PC-3 (cell line): ENCODE results near the gene PRR16. TPM values are rescaled to one million over a fixed set of nuclear protein-coding genes. Genes with fewer than 3 reads are reported as not detected.

ENCODE experiments used
- ATAC-seq: fragments of 200-7000 bp; cut with Tn5 transposase; 2 replicates; pipeline ENCODE4 v1.9.1; 2020; ENCODE audit warnings: mild to moderate bottlenecking, moderate library complexity
- BruUV-seq: library from RNA; stranded (reverse); fragments of 400-500 nt; replicated peaks from 2 replicates; lab custom pipeline; 2021; lab: Mats Ljungman, UMichigan
- CTCF ChIA-PET: fragments of 300-600 bp; sonication (Branson Sonifier 250); formaldehyde crosslinking; loops from one replicate; lab custom pipeline; 2022; ENCODE audit warnings: antibody characterized with exemption; lab: Charles Lee
- POLR2A ChIA-PET: fragments of 300-600 bp; sonication (Branson Sonifier 250); formaldehyde crosslinking; loops from one replicate; lab custom pipeline; 2022; ENCODE audit warnings: antibody characterized with exemption; ENCODE audit not compliant: unreplicated experiment; lab: Charles Lee
- DNase-seq: peaks from one replicate; pipeline ENCODE4 v3.0.0-alpha.2; 2015
- H2AFZ ChIP-seq: fragments of 300-600 bp; sonication (generic); 2 replicates; pipeline ENCODE4 v1.6.0; 2016; ENCODE audit warnings: antibody characterized with exemption, low read length
- H3F3A ChIP-seq: fragments of 300-600 bp; sonication (generic); one replicate; pipeline ENCODE4 v1.6.0; 2017; ENCODE audit warnings: antibody characterized with exemption, low read length, control low read depth, mild to moderate bottlenecking; ENCODE audit not compliant: unreplicated experiment
- H3K27ac ChIP-seq: fragments of 300-600 bp; sonication (generic); 2 replicates; pipeline ENCODE4 v1.5.1; 2016; ENCODE audit warnings: mild to moderate bottlenecking, low read length
- H3K27me3 ChIP-seq: fragments of 300-600 bp; sonication (generic); 2 replicates; pipeline ENCODE4 v1.6.1; 2016; ENCODE audit warnings: low read length, mixed read lengths
- H3K36me3 ChIP-seq: fragments of 300-600 bp; sonication (generic); 2 replicates; pipeline ENCODE4 v1.6.1; 2016; ENCODE audit warnings: low read depth, mixed run types, low read length, mixed read lengths
- H3K4me1 ChIP-seq: fragments of 300-600 bp; sonication (generic); 2 replicates; pipeline ENCODE4 v1.5.1; 2016; ENCODE audit warnings: low read length; ENCODE audit not compliant: insufficient read depth
- H3K4me2 ChIP-seq: fragments of 300-600 bp; sonication (generic); 2 replicates; pipeline ENCODE4 v1.6.0; 2016; ENCODE audit warnings: low read length
- H3K4me3 ChIP-seq: fragments of 300-600 bp; sonication (generic); 2 replicates; pipeline ENCODE4 v1.5.1; 2016; ENCODE audit warnings: mild to moderate bottlenecking, low read length, mixed read lengths
- H3K79me2 ChIP-seq: fragments of 300-600 bp; sonication (generic); 2 replicates; pipeline ENCODE4 v1.6.1; 2017; ENCODE audit warnings: low read length, mixed read lengths
- H3K9ac ChIP-seq: fragments of 300-600 bp; sonication (generic); 2 replicates; pipeline ENCODE4 v1.6.0; 2016; ENCODE audit warnings: mild to moderate bottlenecking, low read length
- H3K9me2 ChIP-seq: fragments of 300-600 bp; sonication (generic); replicated peaks from 2 replicates; pipeline ENCODE4 v1.6.1; 2016; ENCODE audit warnings: mixed run types, low read length, mixed read lengths
- H3K9me3 ChIP-seq: fragments of 300-600 bp; sonication (generic); 2 replicates; pipeline ENCODE4 v1.6.1; 2016; ENCODE audit warnings: low read length, mixed read lengths
- H4K20me1 ChIP-seq: fragments of 300-600 bp; sonication (generic); 2 replicates; pipeline ENCODE4 v1.6.1; 2016; ENCODE audit warnings: low read length, mixed read lengths
- EZH2 ChIP-seq: fragments of 300-600 bp; sonication (generic); IDR thresholded peaks from one replicate; pipeline ENCODE4 v1.6.1; 2017; ENCODE audit warnings: antibody characterized with exemption, mild to moderate bottlenecking, low read length; ENCODE audit not compliant: unreplicated experiment
- EZH2phosphoT487 ChIP-seq: fragments of 300-600 bp; sonication (generic); IDR thresholded peaks from 2 replicates; pipeline ENCODE4 v1.6.1; 2018; ENCODE audit warnings: mild to moderate bottlenecking, antibody characterized with exemption, low read length, borderline replicate concordance
- intact Hi-C: fragments of 100-400 bp; cut with micrococcal nuclease; formaldehyde crosslinking; loops from 2 replicates; pipeline ENCODE4 v1.9.0; 2023
- total RNA-seq: library from RNA; depleted of rRNA; stranded (reverse); fragments of >200 nt; gene quantifications from 2 replicates; pipeline ENCODE4 v1.2.3, GENCODE V29; 2014
- TF ChIP-seq, protein P1 (sequence below): fragments of 300-600 bp; sonication (generic); conservative IDR thresholded peaks from 2 replicates; pipeline ENCODE4 v1.5.1; 2017; ENCODE audit warnings: antibody characterized with exemption, low read depth, mild to moderate bottlenecking, low read length

PRR16 gene
- total RNA-seq, 1 experiment from 2014 or later, result 3.6 TPM

DNA sequence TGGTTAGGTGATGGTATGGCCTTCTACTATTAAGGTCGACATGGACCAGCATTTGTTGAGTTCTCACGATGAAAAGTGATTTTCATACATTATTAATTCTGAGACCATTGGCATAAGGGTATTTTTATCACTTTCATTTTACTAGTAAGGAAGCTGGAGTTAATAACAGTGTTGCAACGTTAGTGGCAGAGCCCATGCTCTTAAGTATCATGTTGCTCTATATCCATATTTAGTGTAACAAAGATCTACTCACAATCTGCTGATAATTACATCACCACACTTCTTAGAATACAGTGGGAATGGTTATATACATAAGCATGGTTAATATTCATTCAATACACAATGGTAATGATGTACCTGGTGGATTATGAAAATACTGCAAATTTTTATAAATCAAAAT lies 81.9 kb downstream of the PRR16 start:
- no peak overlapping the region for H3K9ac ChIP-seq
- DNase-seq (no peak), ATAC-seq (no peak)
- H3K9me2 ChIP-seq, result no peaks in the 10 kb centered on the region
- H3K27me3 ChIP-seq, result no peaks in the 10 kb centered on the region
- ChIA-PET POLR2A (no interaction called here), CTCF (no interaction called here)
- H3K79me2 ChIP-seq, result no peaks in the 10 kb centered on the region
- H3F3A ChIP-seq, result no peaks in the 10 kb centered on the region
- no peaks in the 10 kb centered on the region for H3K9me3 ChIP-seq
- BruUV-seq, result no TSS peak
- H3K4me1 ChIP-seq, result no peaks in the 10 kb centered on the region
- H2AFZ ChIP-seq, result no peak overlapping the region
- no peak for TF ChIP-seq EZH2
- no peak for TF ChIP-seq EZH2phosphoT487
- TF ChIP-seq, protein P1, sequence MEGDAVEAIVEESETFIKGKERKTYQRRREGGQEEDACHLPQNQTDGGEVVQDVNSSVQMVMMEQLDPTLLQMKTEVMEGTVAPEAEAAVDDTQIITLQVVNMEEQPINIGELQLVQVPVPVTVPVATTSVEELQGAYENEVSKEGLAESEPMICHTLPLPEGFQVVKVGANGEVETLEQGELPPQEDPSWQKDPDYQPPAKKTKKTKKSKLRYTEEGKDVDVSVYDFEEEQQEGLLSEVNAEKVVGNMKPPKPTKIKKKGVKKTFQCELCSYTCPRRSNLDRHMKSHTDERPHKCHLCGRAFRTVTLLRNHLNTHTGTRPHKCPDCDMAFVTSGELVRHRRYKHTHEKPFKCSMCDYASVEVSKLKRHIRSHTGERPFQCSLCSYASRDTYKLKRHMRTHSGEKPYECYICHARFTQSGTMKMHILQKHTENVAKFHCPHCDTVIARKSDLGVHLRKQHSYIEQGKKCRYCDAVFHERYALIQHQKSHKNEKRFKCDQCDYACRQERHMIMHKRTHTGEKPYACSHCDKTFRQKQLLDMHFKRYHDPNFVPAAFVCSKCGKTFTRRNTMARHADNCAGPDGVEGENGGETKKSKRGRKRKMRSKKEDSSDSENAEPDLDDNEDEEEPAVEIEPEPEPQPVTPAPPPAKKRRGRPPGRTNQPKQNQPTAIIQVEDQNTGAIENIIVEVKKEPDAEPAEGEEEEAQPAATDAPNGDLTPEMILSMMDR, result no peak
- H3K27ac ChIP-seq, result no peak overlapping the region
- H4K20me1 ChIP-seq, result no peaks in the 10 kb centered on the region
- H3K4me2 ChIP-seq, result no peak overlapping the region
- no peaks in the 10 kb centered on the region for H3K36me3 ChIP-seq
- H3K4me3 ChIP-seq, result no peak overlapping the region
- intact Hi-C loops, result no loop called here

DNA sequence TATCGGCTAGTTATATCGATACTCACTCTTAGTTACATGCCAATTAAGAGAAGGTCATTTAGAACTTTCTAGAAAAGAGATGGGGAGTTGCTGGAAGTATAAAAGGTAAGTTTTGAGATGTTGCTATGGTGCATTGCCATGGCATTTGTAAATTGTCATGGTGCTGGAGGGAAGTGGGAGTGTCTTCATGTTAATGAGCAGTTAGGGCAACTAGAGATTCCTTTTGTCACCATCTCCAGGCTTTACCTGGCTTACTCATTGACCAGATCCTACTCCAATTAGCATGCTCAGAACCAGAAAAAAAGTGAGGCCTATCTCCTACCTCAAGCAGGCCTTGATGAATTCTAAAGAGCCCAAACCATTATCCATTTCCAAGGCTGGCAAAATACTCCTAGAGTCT lies 82.8 kb downstream of the PRR16 start:
- no peaks in the 10 kb centered on the region for H3F3A ChIP-seq
- no peak overlapping the region for H2AFZ ChIP-seq
- H3K27ac ChIP-seq, result no peak overlapping the region
- no peaks in the 10 kb centered on the region for H3K36me3 ChIP-seq
- TF ChIP-seq, protein P1, result no peak
- TF ChIP-seq EZH2, result no peak
- POLR2A ChIA-PET, result no interaction called here
- H4K20me1 ChIP-seq, result no peaks in the 10 kb centered on the region
- CTCF ChIA-PET, result no interaction called here
- ATAC-seq (no peak), DNase-seq (no peak)
- BruUV-seq, result no TSS peak
- H3K4me3 ChIP-seq, result no peak overlapping the region
- H3K4me1 ChIP-seq, result no peaks in the 10 kb centered on the region
- H3K9ac ChIP-seq, result no peak overlapping the region
- H3K9me3 ChIP-seq, result no peaks in the 10 kb centered on the region
- no peaks in the 10 kb centered on the region for H3K9me2 ChIP-seq
- no peaks in the 10 kb centered on the region for H3K79me2 ChIP-seq
- intact Hi-C loops, result no loop called here
- H3K4me2 ChIP-seq, result no peak overlapping the region
- no peaks in the 10 kb centered on the region for H3K27me3 ChIP-seq

DNA sequence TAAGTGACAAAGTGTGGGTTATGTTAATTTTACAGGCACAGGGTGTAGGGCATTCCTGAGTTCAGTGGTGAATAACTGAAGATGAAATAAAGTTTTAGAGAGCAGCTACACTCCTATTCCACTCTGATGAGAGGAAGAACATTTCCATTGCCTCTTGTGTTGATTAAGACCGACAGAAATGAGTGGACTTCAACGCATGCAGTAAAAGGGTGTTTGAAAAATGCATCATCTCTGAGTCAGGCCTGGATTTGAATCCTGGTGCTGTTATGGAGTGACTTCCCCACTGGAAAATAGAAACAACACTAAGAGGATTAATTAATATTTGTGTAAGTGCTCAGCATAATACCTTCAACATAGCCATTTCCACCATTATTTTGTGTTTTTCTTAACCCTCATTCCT lies 86.3 kb downstream of the PRR16 start:
- ATAC-seq, result no peak; the same call in 1 of the 2 replicates
- intact Hi-C loops, result no loop called here

More for the DNA sequence above, 86.3 kb downstream of the PRR16 start:
- H3K9me3 ChIP-seq, result no peaks in the 10 kb centered on the region
- no peaks in the 10 kb centered on the region for H3K79me2 ChIP-seq
- ChIA-PET POLR2A (no interaction called here), CTCF (no interaction called here)
- peaks cover 15% of the 10 kb centered on the region for H3K4me1 ChIP-seq
- no peak overlapping the region for H3K4me3 ChIP-seq
- H4K20me1 ChIP-seq, result no peaks in the 10 kb centered on the region
- no peak overlapping the region for H3K4me2 ChIP-seq
- peak; percentile 17 for DNase-seq
- H3F3A ChIP-seq, result no peaks in the 10 kb centered on the region
- BruUV-seq, result no TSS peak
- TF ChIP-seq EZH2phosphoT487, result no peak
- TF ChIP-seq, protein P1, result no peak
- no peak for TF ChIP-seq EZH2
- H3K27ac ChIP-seq, result peak overlapping the region; percentile 53
- H3K9me2 ChIP-seq, result no peaks in the 10 kb centered on the region
- no peak overlapping the region for H3K9ac ChIP-seq
- no peak overlapping the region for H2AFZ ChIP-seq
- H3K27me3 ChIP-seq, result no peaks in the 10 kb centered on the region
- no peaks in the 10 kb centered on the region for H3K36me3 ChIP-seq
